ENCODE results near the gene RASGRF2.
"Not testable (repeated sequence)": the region's sequence is repeated elsewhere in the genome, so short reads cannot be mapped to it uniquely, and the experiment has no call there.

Gene RASGRF2

DNA sequence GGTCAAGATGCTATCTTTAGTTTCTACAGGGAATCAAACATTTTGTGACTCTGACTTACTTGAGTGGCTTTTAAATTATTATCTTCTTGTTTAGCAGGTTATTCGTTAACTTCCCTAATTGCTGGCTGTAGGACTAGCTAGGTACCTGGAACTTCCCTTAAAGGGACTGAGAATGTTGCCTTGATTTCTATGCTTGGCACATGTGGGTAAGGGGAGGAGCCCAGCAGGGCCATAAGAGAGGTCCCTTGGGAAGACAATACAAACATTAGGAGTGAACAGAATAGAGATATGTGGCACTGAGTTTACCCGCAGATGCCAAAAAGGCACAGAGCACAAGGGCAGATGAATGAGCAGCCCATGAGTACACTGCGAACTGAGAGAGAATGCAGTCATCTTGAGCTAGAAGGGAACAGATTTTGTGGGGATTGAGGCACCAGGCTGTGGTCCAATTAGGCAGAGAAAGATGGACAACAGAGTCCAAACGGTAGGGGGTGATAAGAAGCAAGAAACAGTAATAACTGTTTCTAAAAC is 282.8 kb downstream of the RASGRF2 start:
- no peak for DNase-seq (ENCODE audit: low read depth)

- no peak for DNase-seq (ENCODE audit: low read depth)
Observed at GRCh38 chr5:81244451-81244850, 284.3 kb downstream of the RASGRF2 start.

- DNase-seq (ENCODE audit: low read depth) = no peak
Observed at GRCh38 chr5:81245871-81246235, 285.7 kb downstream of the RASGRF2 start.

DNA sequence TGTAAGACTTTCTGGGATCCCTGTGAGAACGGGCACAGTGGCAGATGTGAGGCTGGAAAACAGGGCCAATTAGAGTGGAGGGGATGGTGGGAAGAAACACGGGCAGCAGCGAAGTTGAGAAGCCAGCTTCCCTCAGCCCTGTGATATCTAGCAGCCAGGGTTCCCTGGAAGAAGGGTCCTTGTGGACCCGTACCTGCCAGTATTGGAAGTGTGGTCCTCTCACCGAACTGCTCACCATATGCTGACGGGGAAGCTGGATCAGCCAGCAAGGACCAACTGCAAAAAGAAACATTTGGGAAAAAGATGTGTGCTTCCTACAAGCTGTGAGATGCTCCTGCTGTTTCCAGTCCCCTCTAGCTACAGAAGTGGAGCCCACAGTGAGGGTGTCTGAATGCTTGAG is 286.5 kb downstream of the RASGRF2 start:
- no peak for DNase-seq (ENCODE audit: low read depth)

DNA sequence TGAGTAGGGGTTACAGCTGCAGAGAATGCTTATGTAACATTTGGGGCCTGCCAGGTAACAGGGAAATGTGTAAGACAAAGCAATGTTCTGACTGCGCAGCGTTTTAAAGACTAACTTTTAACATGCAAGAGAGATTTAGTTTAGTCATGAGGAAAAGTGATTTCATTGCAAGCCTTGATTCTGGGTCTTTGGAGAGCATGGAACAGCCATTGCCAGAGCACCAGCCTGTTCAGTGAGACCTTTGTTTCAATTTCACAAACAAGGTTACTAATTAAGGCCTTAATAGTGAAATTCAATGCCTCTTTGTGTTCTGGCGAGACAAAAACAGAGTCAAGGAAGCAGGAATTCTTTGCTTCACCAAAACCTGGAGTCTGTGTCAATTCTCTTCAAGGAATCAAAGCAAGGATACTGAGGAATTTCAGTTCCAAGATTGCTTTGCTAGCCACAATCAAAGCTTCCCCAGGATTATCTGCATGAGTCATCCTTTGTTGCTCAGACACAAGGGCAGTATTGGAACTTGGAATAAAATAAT is 287.3 kb downstream of the RASGRF2 start:
- DNase-seq (ENCODE audit: low read depth) = no peak

DNA sequence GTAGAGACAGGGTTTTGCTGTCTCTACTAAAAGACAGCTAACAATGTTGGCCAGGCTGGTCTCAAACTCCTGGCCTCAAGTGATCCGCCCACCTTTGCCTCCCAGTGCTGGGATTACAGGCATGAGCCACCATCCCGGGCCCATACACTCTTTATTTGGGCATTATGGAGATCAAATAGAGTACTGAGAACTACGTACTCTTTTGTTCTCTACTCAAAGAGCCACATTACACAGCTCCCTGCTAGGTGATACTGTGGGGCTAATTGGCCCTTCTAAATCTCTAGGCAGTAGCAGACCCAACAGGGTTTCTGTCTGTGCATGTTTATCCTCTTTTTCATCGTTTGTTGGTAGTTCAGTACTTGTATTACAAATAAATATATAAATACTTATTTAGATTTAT is 289.1 kb downstream of the RASGRF2 start:
- DNase-seq (ENCODE audit: low read depth) = no peak

DNA sequence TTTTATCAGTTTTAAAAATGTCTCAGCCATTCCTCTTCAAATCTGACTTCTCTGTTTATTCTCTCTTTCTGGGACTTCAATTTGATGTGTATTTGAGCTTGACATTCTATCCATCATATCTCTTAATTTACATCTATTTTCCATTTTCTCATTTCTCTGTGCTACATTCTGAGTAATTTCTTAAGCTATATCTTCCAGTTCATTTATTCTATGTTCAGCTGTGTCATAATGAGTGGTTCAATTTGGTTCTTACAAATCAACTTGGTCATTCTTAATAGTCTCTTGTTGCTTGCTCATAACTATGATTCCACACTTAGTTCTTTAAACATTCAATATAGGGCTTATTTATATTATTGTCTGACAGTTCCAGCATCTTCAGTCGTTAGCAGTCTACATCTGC is 289.8 kb downstream of the RASGRF2 start:
- DNase-seq (ENCODE audit: low read depth) = no peak

GRCh38 chr5:81251922-81252321 is 291.8 kb downstream of the RASGRF2 start:
- DNase-seq (ENCODE audit: low read depth) = no peak

GRCh38 chr5:81252904-81253303 is 292.7 kb downstream of the RASGRF2 start:
- DNase-seq (ENCODE audit: low read depth) = no peak

GRCh38 chr5:81253875-81254274 is 293.7 kb downstream of the RASGRF2 start:
- DNase-seq (ENCODE audit: low read depth) = no peak

DNA sequence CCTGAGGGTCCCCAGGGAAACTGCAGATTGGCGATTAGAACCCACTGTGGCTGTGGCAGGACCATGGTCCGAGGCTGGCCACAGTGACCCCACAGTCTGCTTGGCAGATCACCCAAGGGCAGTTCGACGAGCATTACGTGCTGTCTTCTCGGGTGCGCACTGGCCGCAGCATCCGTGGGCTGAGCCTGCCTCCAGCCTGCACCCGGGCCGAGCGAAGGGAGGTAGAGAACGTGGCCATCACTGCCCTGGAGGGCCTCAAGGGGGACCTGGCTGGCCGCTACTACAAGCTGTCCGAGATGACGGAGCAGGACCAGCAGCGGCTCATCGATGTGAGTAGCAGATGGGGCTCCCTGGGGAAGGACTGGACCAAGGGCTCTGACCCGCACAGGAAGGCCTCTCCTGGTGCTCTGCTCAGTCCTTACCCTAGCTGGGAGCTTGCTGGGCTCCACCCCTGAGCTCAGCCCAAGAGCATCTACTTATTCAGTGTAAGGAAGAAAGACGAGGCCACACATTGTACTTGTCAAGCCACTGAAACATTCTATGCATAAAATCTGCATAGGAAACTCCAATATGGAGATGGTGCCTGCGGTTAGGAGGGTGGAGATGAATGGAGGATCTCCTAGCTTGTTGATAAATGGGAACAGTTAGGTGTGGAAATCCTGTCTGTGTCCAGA is 294.9 kb downstream of the RASGRF2 start:
- DNase-seq (ENCODE audit: low read depth) = no peak

- no peak for DNase-seq (ENCODE audit: low read depth)
Observed at GRCh38 chr5:81256766-81257165, 296.6 kb downstream of the RASGRF2 start.

GRCh38 chr5:81262796-81263195 is 302.6 kb downstream of the RASGRF2 start:
- DNase-seq (ENCODE audit: low read depth) = not testable (repeated sequence)

DNA sequence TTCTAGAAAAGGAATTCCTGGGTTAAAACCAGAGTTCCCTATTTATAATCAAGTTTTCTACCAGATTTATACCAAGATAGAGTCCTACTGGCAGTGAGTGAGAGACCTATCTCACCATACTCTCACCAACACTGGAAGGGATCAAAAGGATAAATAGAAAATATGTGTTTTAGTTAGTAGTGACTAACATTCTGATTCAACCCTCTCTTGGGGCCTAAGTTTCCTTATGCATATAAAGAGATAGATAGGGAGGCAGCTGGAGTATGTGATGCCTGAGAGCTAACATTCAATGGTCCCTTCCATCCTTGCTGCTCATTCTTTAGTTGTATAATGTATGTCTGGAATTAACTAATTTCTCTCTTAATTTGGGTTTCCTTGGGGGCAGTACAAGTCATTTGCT is 304.9 kb downstream of the RASGRF2 start:
- no peak for DNase-seq (ENCODE audit: low read depth)

DNA sequence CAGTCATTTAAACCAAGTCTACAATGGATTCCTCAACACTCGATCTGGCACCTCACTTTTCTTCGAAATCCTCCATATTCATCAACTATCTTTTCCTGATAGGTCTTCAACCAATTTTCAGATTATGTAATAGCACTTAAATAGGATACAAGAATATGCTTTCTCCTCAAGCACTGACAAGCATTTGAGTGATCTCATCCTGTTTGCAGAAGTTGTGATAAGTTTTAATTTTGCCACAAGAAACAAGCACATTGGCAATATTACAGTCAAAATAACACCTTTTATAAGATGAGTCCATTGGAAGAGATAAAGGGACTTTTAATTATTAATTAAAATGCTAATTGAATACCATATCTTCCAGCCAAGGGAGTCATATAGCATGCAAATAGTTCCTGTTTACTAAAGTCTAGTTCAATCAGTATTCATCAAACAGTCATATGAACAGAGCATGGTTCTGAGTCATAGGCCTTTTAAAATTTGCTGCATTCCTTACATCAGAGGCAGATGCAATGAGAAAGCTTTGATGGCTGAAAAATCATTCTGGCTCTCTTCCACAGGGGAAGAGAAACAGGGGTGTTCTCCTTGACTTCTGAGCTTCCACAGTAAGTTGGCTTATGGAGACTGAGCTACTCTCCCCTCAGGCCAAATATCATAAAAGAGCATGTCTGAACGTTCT is 308.5 kb downstream of the RASGRF2 start:
- no peak for DNase-seq (ENCODE audit: low read depth)

- DNase-seq (ENCODE audit: low read depth) = no peak
Observed at GRCh38 chr5:81269751-81270393, 309.7 kb downstream of the RASGRF2 start.

DNA sequence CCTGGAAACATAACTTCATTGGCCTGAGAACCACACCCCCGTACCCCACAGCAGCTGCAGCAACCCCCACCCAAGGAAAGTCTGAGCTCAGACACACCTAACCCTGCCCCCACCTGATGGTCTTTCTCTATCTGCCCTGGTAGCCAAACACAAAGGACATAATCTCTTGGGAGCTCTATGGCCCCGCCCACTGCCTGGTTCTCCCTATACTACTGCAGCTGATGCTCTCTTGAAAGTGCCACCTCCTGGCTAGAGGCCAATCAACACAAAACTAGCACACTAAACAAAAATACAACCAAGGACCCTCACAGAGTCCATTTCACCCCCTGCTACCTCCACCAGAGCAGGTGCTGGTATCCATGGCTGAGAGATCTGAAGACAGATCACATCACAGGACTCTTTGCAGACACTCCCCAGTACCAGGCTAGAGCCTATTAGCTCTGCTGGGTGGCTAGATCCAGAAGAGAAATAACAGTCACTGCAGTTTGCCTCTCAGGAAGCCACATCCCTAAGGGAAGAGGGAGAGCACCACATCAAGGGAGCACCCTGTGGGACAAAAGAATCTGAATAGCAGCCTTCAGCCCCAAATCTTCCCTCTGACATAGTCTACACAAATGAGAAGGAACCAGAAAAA is 310.3 kb downstream of the RASGRF2 start:
- not testable (repeated sequence) for DNase-seq (ENCODE audit: low read depth)

All from stimulated activated CD8-positive, alpha-beta memory T cell treated with anti-CD3 and anti-CD28 coated beads, Interleukin-15, amount 100 ng/mL, for 1 hour (primary cell).